T follicular helper cell (primary cell): Measurements from ENCODE around the gene NAP1L1.

ENCODE experiments used
- DNase-seq: peaks from one replicate; pipeline ENCODE4 v3.0.0-alpha.2; 2020; ENCODE audit warnings: low read depth

The NAP1L1 gene

DNA sequence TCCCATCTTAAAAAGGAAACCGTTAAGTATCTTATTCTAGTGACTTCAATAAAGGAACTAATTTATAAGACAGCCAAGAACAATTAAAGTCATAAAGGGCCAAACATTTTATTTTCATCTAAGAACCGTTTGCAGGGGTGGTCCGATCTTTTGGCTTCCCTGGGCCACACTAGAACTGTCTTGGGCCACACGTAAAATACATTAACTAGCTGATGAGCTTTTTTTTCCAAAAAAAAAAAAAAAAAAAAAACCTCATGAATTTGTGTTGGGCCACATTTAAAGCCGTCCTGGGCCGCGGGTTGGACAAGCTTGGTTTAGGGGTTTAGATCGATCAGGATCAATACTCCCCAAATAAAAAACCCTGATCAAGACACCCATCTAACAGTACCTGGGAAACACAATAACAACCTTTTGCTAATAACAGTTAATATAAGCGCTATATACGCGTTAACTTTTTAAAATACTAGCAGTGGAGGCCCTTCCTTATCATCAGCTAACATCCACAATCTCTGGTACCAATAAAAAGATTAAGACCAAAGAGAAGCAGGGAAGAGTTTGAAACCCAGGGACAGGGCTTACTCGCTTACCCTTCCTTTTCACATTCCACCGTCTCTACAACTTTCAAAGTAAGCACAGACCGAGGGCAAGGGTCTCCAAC lies 1.1 kb downstream of the NAP1L1 start:
- no peak for DNase-seq

DNA sequence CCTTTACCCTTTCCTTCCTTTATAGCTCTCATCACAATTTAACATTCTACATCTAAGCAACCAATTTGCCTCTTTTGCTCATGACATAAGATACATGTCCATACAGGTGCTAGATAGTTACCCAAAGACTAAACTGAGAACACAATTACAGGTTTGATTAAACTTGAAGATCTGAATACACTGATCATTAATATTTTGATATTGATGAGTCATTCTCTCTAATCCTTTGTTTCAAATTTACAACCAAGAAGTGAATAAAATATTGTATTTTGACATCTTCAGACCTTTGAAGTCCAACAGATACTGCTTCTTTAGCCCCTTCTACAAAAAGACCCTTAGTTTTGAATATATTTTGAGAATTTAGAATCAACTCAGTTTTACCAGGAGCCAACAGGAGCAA lies 2.6 kb downstream of the NAP1L1 start:
- no peak for DNase-seq

DNA sequence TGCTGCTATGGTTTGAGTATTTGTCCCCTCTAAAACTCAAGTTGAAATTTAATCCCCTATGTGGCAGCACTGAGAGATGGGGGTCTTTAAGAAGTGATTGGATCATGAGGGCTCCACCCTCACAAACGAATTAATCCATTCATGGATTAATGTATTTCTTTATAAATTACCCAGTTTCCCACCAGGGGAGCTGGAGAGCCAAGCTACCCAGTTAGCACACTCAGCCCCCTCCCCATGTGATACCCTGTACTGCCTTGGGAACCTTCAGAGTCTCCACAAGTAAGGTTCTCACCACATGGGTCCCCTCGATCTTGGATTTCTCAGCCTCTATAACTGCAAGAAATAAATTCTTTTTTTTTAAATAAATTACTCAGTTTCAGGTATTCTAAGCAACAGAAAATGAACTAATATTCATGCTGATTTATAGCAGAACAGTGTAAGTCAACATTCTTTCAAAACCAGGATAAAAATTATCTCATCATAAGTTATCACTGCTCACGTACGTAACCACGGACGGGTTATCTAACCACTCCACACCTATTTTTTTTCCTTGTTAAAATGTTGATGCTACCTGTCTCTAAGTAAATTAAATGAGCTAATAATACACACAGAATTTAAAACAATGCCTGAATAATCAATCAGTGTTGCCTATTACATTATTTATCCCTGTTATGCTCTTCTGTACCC lies 3.6 kb downstream of the NAP1L1 start:
- no peak for DNase-seq

DNA sequence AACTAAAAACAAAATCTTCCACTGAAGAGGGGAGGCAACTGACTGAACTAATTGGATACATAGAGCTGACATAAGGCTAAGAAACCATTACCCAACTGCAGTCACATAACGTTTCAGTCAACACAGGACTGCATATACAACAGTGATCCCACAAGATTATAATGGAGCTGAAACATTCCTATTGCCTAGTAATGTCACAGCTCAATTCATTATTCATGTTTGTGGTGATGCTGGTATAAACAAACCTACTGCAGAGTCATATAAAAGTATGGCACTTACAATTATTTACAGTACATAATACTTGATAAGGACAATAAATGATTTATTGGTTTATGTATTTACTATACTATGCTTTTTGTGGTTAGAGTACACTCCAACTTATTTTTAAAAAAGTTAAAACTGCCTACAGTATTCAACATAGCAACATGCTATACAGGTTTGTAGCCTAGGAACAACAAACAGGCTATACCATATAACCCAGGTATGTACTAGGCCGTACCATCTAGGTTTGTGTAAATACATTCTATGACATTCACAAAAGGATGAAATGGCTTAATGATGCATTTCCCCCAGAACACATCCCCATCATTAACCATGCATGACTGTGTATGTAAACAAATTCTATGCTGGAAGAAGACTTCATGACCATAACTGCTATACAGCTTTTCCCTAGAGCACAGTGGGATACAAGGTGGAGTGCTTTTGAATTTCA lies 4.3 kb downstream of the NAP1L1 start:
- no peak for DNase-seq

DNA sequence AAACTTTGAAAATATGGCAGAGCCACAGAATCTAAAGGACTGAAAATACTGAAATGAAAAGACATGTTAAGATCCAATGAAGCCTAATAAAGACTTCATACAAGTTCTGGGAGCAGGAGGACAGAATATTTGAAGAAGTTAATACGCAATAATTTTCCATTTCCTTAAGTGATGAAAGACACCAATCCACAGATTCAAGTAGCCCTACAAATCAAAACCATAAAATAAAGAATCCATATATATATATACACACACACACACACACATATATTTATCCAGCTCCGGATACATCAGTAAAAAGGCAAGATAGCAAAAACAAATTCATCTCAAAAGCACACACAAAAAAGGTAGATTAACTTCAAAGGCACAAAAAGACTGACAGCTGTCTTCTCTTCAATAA lies 5.7 kb downstream of the NAP1L1 start:
- DNase-seq: no peak

DNA sequence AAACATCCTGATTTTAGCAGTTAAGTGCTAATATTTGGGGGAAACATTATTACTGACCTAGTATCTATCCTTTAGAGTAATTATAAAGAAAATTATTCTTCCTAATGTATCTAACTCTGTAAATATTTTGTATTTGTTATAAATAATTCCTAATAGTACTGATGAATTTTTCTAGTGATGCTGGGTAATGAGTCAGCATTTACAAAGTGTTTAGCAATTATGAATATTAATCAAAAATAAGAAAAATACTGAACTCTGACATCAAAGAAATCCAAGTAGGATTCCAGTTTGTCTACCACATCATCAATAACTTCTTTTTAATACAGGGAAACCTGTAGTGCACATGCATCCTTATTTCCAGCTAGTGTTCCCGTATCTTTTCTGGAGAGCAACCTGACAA lies 9.0 kb downstream of the NAP1L1 start:
- no peak for DNase-seq

DNA sequence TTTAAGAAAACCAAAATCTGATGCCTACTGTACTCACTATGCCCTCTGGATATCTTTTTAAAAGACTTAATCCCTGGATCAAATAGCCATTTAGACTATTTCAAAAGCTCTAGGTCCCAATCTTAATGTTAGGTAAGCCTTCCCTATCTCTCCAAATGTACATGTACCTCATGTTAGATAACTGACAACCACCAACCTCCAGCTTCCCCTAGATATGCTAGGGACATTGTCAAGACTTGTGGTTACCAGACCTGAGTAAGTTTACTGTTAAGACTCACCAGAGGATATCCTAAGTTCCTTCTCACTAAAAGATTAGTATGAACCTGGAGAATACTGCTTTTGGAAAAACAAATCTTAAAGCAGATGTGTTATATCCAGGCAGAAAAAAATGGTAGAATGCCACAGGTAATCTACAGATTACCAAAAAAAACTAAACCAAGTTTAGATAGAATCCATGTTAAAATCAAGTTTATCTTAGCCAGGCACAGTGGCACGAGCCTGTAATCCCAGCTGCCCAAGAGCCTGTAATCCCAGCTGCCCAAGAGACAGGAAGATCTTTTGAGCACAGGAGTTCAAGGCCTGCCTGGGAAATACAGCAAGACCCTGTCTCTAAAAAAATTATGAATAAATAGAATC lies 9.7 kb downstream of the NAP1L1 start:
- DNase-seq: no peak

DNA sequence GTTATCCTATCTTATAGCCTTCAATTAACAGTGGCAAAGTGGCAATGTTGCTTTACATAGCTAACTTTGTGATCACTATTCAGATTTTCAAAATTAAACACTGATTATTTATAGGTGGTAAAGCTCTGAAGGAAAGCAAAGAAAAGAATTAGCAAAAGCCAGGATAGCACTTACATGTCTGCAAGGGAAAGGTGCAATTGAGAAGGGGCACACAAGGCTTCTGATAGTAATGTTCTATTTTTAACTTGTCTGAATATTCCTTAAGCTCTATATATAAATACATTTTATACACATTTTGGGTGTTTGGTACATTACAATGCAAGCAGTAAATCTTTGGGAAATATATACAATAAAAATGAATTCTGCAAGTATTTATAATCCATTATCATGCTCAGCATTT lies 10.9 kb downstream of the NAP1L1 start:
- DNase-seq: no peak

DNA sequence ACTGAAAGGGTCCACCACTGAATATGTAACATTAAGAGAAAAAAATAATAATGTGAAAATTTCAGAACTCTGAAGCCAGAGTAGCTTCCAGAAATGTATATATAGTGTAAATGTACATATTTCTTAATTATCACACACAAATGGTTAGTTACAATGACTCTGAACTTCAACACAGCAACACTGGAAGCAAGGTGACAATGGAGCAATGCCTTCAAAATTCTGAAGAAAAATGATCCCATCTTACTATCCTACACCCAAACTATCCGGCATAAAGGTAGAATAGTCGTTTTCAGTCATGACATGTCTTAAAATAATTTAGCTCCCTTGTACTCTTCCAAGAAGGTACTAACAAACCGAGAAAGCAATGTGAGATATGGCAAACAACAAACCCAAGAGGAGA lies 11.9 kb downstream of the NAP1L1 start:
- DNase-seq: no peak

DNA sequence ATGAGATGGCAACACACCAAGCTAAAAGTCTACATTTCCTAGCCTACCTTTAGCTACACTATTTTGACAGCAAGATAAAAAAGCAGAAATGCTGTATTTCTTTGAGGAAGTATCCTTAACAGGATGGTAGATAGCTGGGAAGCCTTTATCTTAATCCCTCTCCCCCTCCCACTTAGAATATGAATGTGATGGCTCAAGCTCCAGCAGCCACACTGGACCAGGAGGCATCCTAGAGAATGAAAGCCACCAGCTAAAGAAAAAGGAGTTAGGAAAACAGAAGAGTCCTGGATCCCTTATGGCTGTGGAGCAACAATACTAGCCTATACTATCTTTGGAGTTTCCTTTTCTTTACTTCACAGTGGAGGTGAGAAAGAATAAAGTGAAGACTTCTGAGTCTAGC lies 15.1 kb downstream of the NAP1L1 start:
- DNase-seq: no peak

DNA sequence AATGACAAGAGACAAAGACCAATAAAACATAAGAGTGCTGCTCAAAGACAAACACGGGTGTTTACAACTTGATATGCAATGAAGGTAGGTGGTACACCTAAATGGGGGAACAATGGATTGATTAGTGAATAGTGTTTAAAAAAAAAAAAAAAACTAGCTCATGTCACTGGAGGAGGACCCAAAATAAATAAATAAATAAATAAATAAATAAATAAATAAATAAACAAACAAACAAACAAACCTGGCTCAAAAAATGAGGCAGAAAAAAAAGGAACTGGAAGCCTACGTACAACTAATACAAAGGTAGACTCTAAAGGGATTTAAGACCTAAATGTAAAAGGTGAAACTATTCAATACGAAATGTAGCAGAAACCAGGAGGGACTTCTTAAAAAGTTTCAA lies 18.6 kb downstream of the NAP1L1 start:
- no peak for DNase-seq

DNA sequence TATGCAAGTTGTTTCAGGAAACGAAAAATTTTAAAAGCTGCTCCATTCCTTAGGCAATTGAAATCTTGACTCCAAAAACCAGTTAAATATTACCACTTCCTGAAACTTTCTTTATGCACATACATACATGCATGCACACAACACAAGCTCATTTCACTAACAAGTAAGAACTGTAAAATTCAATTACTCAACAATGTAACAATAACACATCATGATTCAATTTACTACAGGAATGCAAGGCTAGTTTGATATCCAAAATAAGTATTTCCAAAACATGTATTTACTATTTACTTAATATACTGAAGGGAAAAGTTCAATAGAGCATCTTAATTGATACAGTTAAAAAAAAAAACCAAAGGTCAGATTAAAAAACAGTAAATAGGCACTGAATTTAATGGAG lies 19.6 kb downstream of the NAP1L1 start:
- DNase-seq: no peak

DNA sequence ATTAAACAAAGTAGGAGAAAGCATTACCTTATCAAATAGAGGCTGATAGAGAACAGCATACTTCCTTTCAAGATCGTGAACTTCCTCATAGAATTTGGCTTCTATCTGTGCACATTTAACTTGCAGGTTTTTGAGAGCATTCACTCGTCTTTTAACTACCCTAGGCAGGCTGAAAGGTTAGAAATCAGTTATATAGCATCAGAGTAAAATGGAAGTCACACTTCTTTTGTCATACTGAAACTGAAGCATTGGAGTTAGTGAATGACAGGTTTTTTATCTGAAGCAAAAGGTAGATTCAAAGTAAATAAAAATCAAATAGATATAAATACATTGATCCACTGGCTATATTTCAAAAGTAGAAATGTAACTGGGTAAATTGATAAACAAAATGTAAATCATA lies 24.4 kb downstream of the NAP1L1 start:
- no peak for DNase-seq

DNA sequence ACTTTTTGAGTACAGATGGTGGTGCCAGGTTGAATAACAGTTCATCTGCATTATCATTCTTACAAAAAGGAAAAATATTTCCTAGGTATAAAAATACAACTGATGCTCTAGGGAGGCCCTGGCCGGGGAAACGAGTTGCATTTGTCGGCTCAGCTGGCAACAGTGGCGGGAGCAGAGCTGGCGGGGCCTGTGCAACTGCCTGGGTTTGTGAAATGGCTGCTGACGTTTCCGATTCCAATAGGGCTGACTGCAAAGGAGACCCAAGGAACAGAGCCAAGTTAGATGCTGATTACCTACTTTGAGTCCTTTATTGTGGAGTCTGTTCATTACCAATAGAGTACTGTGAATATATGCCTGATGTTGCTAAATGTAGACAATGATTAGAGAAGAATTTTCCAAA lies 27.2 kb downstream of the NAP1L1 start:
- DNase-seq: no peak

DNA sequence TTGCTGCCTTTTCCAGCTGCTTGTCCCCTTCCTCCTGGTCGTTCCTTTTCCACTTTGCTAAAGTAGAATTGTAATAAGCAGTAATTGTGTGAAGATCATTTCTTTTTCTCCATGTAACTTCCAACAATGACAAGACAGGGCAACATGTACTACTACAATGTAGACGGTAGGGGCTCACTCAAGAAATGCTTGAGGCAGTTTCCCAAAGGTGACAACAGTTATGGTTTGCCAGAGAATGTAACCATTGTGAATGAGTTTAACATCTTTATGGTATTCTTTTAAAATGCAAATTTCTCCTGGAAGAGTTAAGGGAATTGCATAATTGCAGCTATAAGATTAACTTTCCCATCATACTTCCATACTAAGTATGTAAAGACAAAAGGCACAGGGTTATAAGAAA lies 29.1 kb downstream of the NAP1L1 start:
- DNase-seq: no peak

DNA sequence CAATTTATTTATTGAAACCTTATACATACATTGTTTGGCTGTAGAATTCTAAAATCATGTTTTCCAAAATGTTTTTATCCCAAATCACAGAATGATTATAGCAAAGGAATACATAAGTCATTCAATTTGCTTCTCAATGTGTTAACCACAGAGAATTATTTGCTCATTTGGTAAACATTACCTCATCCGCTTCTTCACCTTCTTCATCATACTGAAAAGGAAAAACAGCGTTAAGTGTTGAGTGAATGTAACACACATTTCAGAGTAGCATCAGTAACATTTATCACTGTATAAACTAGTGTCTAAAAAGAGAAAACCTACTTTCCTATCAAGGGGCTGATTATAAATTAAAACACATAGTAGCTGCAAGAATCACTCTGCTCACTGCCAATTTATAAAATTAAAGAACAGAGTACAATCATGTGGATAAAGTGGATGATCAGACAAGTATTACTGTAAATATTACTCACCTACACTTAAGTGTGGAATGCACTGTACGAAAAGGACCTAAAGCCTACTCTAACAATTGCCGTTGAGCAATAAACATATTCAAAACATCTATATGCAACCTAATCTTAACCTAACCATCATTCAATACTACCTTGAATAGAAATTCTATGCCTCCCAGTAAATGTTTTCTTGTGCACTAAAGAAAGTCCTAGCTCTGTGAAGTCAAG lies 34.8 kb downstream of the NAP1L1 start:
- no peak for DNase-seq

DNA sequence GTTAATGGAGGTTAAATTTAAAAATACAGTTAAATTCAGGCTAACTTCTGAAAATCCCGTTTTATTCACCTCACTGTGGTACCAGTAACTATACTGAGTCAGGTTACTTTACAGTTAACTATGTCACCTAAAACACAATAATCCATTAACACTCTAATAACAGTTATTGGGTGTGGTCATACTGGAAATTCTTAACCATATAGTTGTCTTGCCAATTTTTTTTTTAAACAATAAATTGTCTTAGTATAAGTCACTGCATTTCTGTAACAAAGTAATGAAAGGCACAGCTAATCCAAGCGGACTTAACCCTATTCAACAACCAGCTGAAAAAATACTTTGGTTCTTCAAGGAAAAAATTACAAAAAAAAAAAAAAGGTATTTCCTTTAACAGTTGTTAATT lies 36.7 kb downstream of the NAP1L1 start:
- DNase-seq: no peak

DNA sequence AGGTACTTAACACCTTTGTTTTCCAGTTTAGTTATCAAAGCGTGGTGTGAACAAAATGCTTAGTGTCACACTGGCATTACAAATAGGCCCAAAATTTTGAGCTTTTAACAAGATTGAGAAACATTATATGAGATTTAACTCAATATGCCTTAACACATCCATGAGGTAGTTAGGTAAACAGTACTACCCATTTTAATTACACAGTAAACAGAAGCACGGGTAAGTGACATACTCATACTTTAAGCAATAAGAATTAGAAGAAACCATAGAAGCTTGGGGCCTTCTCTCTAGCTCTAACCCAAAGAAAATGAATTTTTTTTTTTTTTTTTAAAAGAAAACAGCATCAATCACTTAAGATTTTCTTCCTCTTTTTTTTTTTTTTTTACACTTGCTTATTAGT lies 37.4 kb downstream of the NAP1L1 start:
- no peak for DNase-seq

DNA sequence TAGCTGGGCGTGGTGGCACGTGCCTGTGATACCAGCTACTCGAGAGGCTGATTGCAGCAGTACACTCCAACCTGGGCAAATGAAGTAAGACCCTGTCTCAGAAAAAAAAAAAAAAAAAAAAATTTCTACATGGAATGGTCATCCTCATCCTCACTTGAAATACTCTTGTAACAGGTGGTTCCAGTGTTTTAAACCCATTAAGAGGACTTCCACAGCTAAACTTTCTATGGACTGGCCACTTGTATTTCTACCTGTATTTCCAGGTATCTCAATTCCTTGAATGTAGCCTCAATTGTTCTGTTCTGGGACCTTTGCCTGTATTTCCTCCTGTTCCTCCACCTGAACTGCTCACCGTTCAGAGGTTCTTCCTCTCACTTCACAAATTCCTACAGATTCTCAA lies 41.1 kb downstream of the NAP1L1 start:
- no peak for DNase-seq

DNA sequence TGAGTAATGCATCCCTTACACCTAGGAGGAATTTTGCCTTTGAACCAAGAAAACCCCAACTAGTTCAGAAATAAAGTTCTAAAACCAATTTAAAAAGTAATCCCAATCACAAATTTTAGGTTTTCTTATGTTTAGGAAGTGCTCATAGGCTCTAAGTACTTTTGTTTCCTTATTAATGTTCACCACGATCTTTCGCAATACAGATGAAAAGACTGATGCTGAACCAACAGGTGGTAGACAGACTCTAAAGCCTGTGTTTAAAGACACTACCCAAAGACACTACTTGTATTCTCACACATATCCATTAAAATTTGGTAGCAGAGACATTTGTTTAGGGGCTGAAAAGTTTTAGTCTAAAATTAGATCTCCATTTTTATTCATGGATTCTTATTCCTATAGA lies 42.3 kb downstream of the NAP1L1 start:
- no peak for DNase-seq

DNA sequence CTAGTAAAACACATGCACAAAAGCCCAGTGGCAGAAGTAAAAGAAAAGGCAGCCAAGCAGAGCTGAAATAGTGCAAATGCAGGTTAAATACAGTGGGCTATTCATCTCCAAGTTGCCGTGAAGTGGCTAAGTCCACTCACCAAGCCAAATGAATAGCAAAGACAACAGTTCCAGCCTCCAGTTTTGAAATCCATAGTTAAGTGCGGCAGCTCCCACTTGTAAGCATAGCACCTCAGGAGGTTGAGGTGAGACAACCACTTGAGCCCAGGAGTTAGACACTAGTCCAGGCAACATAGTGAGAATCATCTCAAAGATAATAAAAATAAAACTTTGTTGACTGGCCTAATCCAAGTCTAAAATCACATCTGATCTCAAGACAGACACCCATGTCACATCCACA lies 43.1 kb downstream of the NAP1L1 start:
- no peak for DNase-seq

DNA sequence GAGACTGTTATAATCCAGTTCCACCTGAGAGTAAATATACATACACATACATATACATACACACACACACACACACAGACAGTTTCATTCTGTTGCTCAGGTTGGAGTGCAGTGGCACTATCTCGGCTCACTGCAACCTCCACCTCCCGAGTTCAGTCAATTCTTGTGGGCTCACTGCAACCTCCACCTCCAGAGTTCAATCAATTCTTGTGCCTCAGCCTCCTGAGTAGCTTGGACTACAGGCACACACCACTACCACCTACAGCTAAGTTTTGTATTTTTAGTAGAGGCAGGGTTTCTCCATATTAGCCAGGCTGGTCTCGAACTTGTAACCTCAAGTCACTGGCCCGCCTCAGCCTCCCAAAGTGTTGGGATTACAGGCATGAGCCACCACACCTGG lies 44.0 kb downstream of the NAP1L1 start:
- no peak for DNase-seq
